ENCODE results near the gene BPIFA3. TPM values are rescaled to one million over a fixed set of nuclear protein-coding genes. Genes with fewer than 3 reads are reported as not detected.

Gene BPIFA3
- total RNA-seq, result not detected
- polyA plus RNA-seq, result not detected
- not detected for total RNA-seq

DNA sequence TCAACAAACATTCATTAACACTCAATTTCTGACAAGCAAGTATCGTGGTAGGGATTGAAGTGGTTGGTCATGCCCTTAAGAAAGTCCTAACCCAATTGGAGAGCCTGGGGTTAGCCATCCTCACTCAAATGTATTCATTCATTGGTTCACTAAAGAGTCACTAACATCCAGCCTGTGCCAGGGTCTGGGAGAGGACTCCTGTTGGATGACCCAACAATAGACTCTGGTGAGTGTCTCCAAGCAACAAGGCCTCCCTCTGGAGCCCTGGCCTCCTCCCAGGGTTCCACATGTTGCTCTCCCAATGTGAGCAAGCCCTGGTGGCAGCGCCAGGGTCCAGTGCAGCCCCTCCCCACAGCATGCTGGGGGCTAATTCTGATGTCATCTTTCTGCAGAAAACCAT, at the start of gene BPIFA3:
BPIFA3 (plus strand) TSS at position 301 of the 400 bp plus-strand sequence. CDS start 185 bp downstream, outside the sequence.
- ChIA-PET CTCF (no interaction called here), POLR2A (no interaction called here)
- no peaks in the 10 kb centered on the region for H3K9me3 ChIP-seq (ENCODE audit: control insufficient read depth in 2 of 3, low read length in 3 of 3)
- ATAC-seq (no peak), DNase-seq (no peak)
- Mint-ChIP-seq H3K27ac (no peak within 1 kb of the TSS), H3K9me3 (peaks cover 0 to under 1% (median 0%) of the 10 kb centered on the region in 11 donors), H3K27me3 (peaks cover 16 to 32% (median 23%) of the 10 kb centered on the region in 5 donors), H3K4me3 (no peak within 1 kb of the TSS), H3K4me1 (no peaks in the 10 kb centered on the region), H3K36me3 (no peaks in the 10 kb centered on the region)
- intact Hi-C loops (cut with micrococcal nuclease), result loop anchor here in 1 of 2 donors (10.0 kb wide), 1 partner anchor 312 kb away; no protein-coding TSS in a partner anchor
- H3K4me3 ChIP-seq (ENCODE audit: low read length), result no peak within 1 kb of the TSS
- H3K27ac ChIP-seq (ENCODE audit: low read depth, low read length), result no peak within 1 kb of the TSS
- no peaks in the 10 kb centered on the region for H3K36me3 ChIP-seq (ENCODE audit: control insufficient read depth in 2 of 3, insufficient read depth in 3 of 3, low read length in 3 of 3)
- no peaks in the 10 kb centered on the region for H3K27me3 ChIP-seq (ENCODE audit: control insufficient read depth in 2 of 2, insufficient read depth in 2 of 2, low read length in 2 of 2)
- no peaks in the 10 kb centered on the region for H3K4me1 ChIP-seq (ENCODE audit: control insufficient read depth in 2 of 2, insufficient read depth in 2 of 2, low read length in 2 of 2)

DNA sequence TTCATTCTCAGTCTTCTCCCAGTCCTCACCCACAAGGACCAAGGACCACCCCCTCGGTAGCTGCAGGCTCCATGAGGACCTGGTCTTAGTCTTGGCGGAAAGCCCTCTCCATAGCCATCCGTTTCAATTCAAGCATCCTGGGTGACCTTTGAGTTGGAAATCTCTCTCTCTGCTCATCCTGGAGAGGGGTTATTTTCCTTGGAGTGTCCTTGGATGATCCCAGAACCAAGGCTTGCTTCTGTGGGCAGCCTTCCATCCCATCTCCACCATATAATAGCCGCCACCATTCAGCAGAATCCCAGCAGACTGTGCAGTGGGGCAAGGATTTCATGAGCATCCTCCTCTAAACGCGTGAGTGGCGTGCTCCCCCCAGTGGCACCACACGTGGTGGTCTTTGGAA, 49.3 kb upstream of the BPIFA3 start, which contains the start of gene BPIFA2:
BPIFA2 (plus strand) TSS at position 301 of the 400 bp plus-strand sequence. CDS start 987 bp downstream, outside the sequence.
- no peak within 1 kb of the TSS for H3K4me3 Mint-ChIP-seq
- CTCF ChIA-PET, result no interaction called here

DNA sequence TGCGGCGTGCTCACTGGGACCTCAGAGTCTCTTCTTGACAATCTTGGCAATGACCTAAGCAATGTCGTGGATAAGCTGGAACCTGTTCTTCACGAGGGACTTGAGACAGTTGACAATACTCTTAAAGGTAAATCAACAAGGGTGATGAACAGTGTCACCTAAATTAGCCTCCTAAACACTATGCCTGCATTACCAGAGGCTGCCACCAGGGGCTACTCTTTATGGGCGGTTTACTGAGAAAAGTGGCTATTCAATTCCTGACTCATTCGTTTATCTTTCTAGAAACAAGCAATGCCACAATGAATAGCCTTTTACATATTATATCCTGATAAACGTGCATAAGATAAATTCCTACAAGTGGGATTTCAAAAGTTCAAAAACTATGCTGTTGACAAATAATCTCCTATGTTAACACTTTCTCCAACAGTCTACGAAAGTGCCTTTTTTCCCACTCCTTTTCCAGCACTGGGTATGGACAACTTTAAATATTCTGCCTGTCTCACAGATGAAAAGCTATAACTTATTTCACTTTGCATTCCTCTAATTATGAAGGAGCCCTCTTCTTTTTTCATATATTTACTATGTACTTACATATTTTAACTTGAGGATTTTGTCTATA, 47.9 kb upstream of the BPIFA3 start:
- POLR2A ChIA-PET, result no interaction called here
- H3K36me3 ChIP-seq (ENCODE audit: control insufficient read depth in 2 of 3, insufficient read depth in 3 of 3, low read length in 3 of 3), result no peaks in the 10 kb centered on the region
- no peaks in the 10 kb centered on the region for H3K9me3 ChIP-seq (ENCODE audit: control insufficient read depth in 2 of 3, low read length in 3 of 3)
- no peak overlapping the region for H3K4me3 ChIP-seq (ENCODE audit: low read length)
- H3K4me1 ChIP-seq (ENCODE audit: control insufficient read depth in 2 of 2, insufficient read depth in 2 of 2, low read length in 2 of 2), result no peaks in the 10 kb centered on the region
- Mint-ChIP-seq H3K4me3 (no peak overlapping the region), H3K27ac (no peak overlapping the region), H3K4me1 (no peaks in the 10 kb centered on the region), H3K36me3 (peaks cover 0 to 7% (median 0%) of the 10 kb centered on the region in 5 donors), H3K27me3 (peaks cover 0 to 11% (median 7%) of the 10 kb centered on the region in 5 donors), H3K9me3 (peaks cover 0 to 39% (median 15%) of the 10 kb centered on the region in 11 donors)
- no peak for ATAC-seq
- CTCF ChIA-PET, result no interaction called here
- DNase-seq, result no peak
- intact Hi-C loops (cut with micrococcal nuclease), result no loop called here
- no peak overlapping the region for H3K27ac ChIP-seq (ENCODE audit: low read depth, low read length)
- no peaks in the 10 kb centered on the region for H3K27me3 ChIP-seq (ENCODE audit: control insufficient read depth in 2 of 2, insufficient read depth in 2 of 2, low read length in 2 of 2)

More for the DNA sequence above, 49.3 kb upstream of the BPIFA3 start, which contains the start of gene BPIFA2:
- POLR2A ChIA-PET, result no interaction called here
- ATAC-seq (no peak), DNase-seq (no peak)
- H3K36me3 Mint-ChIP-seq, result peaks cover 0 to 7% (median 0%) of the 10 kb centered on the region in 5 donors
- no peaks in the 10 kb centered on the region for H3K9me3 ChIP-seq (ENCODE audit: control insufficient read depth in 2 of 3, low read length in 3 of 3)
- no peak within 1 kb of the TSS for H3K27ac Mint-ChIP-seq
- H3K4me1 Mint-ChIP-seq, result no peaks in the 10 kb centered on the region
- no peak within 1 kb of the TSS for H3K27ac ChIP-seq (ENCODE audit: low read depth, low read length)
- H3K27me3 Mint-ChIP-seq, result peaks cover 0 to 11% (median 9%) of the 10 kb centered on the region in 5 donors
- no peaks in the 10 kb centered on the region for H3K27me3 ChIP-seq (ENCODE audit: control insufficient read depth in 2 of 2, insufficient read depth in 2 of 2, low read length in 2 of 2)
- intact Hi-C loops (cut with micrococcal nuclease), result no loop called here
- H3K36me3 ChIP-seq (ENCODE audit: control insufficient read depth in 2 of 3, insufficient read depth in 3 of 3, low read length in 3 of 3), result no peaks in the 10 kb centered on the region
- peaks cover 0 to 39% (median 15%) of the 10 kb centered on the region in 11 donors for H3K9me3 Mint-ChIP-seq
- no peak within 1 kb of the TSS for H3K4me3 ChIP-seq (ENCODE audit: low read length)
- H3K4me1 ChIP-seq (ENCODE audit: control insufficient read depth in 2 of 2, insufficient read depth in 2 of 2, low read length in 2 of 2), result no peaks in the 10 kb centered on the region

DNA sequence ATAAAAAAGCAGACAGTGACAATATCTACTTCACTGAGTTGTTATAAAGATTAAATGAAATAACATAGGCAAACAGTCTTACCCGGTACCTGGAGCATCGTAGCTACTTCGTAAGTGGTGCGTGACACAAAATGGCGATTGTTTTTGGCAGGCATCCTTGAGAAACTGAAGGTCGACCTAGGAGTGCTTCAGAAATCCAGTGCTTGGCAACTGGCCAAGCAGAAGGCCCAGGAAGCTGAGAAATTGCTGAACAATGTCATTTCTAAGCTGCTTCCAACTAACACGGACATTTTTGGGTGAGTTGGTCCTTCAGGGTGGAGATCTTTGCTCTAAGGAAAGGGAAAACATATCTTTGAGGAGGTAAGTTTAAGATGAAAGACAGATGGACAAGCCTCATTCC, 44.4 kb upstream of the BPIFA3 start:
- H3K36me3 Mint-ChIP-seq, result peaks cover 0 to 7% (median 0%) of the 10 kb centered on the region in 5 donors
- Histone ChIP-seq H3K9me3 (ENCODE audit: control insufficient read depth in 2 of 3, low read length in 3 of 3) (no peaks in the 10 kb centered on the region), H3K36me3 (ENCODE audit: control insufficient read depth in 2 of 3, insufficient read depth in 3 of 3, low read length in 3 of 3) (no peaks in the 10 kb centered on the region), H3K4me1 (ENCODE audit: control insufficient read depth in 2 of 2, insufficient read depth in 2 of 2, low read length in 2 of 2) (no peaks in the 10 kb centered on the region), H3K27me3 (ENCODE audit: control insufficient read depth in 2 of 2, insufficient read depth in 2 of 2, low read length in 2 of 2) (no peaks in the 10 kb centered on the region), H3K4me3 (ENCODE audit: low read length) (no peak overlapping the region), H3K27ac (ENCODE audit: low read depth, low read length) (no peak overlapping the region)
- intact Hi-C loops (cut with micrococcal nuclease), result no loop called here
- ChIA-PET POLR2A (no interaction called here), CTCF (no interaction called here)
- ATAC-seq, result no peak
- peaks cover 0 to 11% (median 5%) of the 10 kb centered on the region in 5 donors for H3K27me3 Mint-ChIP-seq
- no peak for DNase-seq
- no peak overlapping the region for H3K4me3 Mint-ChIP-seq
- H3K4me1 Mint-ChIP-seq, result no peaks in the 10 kb centered on the region
- peaks cover 0 to 39% (median 15%) of the 10 kb centered on the region in 11 donors for H3K9me3 Mint-ChIP-seq
- H3K27ac Mint-ChIP-seq, result no peak overlapping the region

DNA sequence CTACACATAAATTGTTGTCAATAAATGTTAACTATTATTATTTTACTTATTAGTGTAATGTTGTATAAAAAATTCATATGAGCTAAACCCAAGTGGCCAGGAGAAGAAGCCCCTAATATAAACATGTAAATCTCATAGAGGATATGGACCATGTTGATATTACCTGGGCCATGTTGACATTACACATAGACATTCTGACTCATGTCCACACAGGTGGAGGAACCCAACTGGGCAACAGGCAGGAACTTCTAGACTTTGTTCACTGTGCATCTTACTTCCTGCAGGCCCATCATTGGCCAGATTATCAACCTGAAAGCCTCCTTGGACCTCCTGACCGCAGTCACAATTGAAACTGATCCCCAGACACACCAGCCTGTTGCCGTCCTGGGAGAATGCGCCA, 42.0 kb upstream of the BPIFA3 start:
- H3K27me3 ChIP-seq (ENCODE audit: control insufficient read depth in 2 of 2, insufficient read depth in 2 of 2, low read length in 2 of 2), result no peaks in the 10 kb centered on the region
- H3K9me3 Mint-ChIP-seq, result peaks cover 0 to 18% (median 3%) of the 10 kb centered on the region in 11 donors
- no peak overlapping the region for H3K27ac ChIP-seq (ENCODE audit: low read depth, low read length)
- POLR2A ChIA-PET, result no interaction called here
- H3K36me3 ChIP-seq (ENCODE audit: control insufficient read depth in 2 of 3, insufficient read depth in 3 of 3, low read length in 3 of 3), result no peaks in the 10 kb centered on the region
- no peaks in the 10 kb centered on the region for H3K4me1 ChIP-seq (ENCODE audit: control insufficient read depth in 2 of 2, insufficient read depth in 2 of 2, low read length in 2 of 2)
- CTCF ChIA-PET, result no interaction called here
- H3K36me3 Mint-ChIP-seq, result peaks cover 0 to 3% (median 0%) of the 10 kb centered on the region in 5 donors
- no peak overlapping the region for H3K4me3 ChIP-seq (ENCODE audit: low read length)
- H3K4me1 Mint-ChIP-seq, result no peaks in the 10 kb centered on the region
- no peak for ATAC-seq
- H3K9me3 ChIP-seq (ENCODE audit: control insufficient read depth in 2 of 3, low read length in 3 of 3), result no peaks in the 10 kb centered on the region
- intact Hi-C loops (cut with micrococcal nuclease), result no loop called here
- H3K4me3 Mint-ChIP-seq, result no peak overlapping the region
- no peak overlapping the region for H3K27ac Mint-ChIP-seq
- H3K27me3 Mint-ChIP-seq, result peaks cover 0 to 8% (median 4%) of the 10 kb centered on the region in 5 donors
- DNase-seq, result no peak

DNA sequence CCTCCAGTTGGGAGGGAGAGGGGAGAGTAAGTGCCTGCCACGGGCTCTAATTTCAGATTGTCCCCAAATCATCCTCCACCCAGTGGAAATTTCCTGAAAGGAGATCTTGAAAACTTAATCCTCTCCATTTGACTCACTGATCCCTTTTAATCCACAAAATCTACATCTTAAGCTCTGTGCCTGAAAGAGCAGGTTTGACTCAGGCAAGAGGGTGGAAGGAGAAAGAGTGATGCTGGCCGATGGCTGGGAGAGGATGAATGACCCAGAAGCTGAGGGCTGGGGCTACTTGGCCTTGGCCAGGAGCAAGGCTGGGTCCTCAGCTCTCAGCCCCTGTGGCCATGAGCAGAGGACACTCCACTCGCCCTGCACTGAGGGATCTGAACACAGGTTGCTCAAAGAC, 41.1 kb upstream of the BPIFA3 start:
- no peaks in the 10 kb centered on the region for H3K4me1 ChIP-seq (ENCODE audit: control insufficient read depth in 2 of 2, insufficient read depth in 2 of 2, low read length in 2 of 2)
- Mint-ChIP-seq H3K4me3 (no peak overlapping the region), H3K9me3 (peaks cover 0 to 8% (median 2%) of the 10 kb centered on the region in 11 donors), H3K36me3 (no peaks in the 10 kb centered on the region), H3K27me3 (peaks cover 0 to 6% (median 4%) of the 10 kb centered on the region in 5 donors), H3K4me1 (no peaks in the 10 kb centered on the region), H3K27ac (no peak overlapping the region)
- DNase-seq, result no peak
- H3K27ac ChIP-seq (ENCODE audit: low read depth, low read length), result no peak overlapping the region
- H3K36me3 ChIP-seq (ENCODE audit: control insufficient read depth in 2 of 3, insufficient read depth in 3 of 3, low read length in 3 of 3), result no peaks in the 10 kb centered on the region
- ATAC-seq, result no peak
- H3K9me3 ChIP-seq (ENCODE audit: control insufficient read depth in 2 of 3, low read length in 3 of 3), result no peaks in the 10 kb centered on the region
- no peaks in the 10 kb centered on the region for H3K27me3 ChIP-seq (ENCODE audit: control insufficient read depth in 2 of 2, insufficient read depth in 2 of 2, low read length in 2 of 2)
- intact Hi-C loops (cut with micrococcal nuclease), result no loop called here
- H3K4me3 ChIP-seq (ENCODE audit: low read length), result no peak overlapping the region
- POLR2A ChIA-PET, result no interaction called here
- CTCF ChIA-PET, result interaction anchor here (0.7 kb wide), 1 partner anchor 263 kb away, joined by 3 read pairs; no protein-coding TSS in a partner anchor

DNA sequence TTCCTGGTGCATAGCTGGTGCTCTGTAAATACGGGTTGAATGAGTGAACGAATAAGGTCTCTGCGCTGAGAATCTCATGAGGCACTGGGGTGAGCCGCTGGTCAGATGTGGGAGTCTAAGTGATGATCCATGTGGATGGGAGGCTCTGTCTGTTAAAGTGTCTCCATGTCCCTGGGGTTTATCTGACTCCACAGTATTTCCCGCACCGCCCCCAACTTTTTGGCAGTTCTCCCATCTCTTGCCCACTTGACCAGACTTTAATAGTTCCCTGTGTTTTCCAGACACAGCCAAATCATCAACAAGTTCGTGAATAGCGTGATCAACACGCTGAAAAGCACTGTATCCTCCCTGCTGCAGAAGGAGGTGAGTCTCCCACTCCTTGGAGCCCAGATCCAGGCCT, 39.3 kb upstream of the BPIFA3 start:
- intact Hi-C loops (cut with micrococcal nuclease), result no loop called here
- H3K4me1 ChIP-seq (ENCODE audit: control insufficient read depth in 2 of 2, insufficient read depth in 2 of 2, low read length in 2 of 2), result no peaks in the 10 kb centered on the region
- CTCF ChIA-PET, result no interaction called here
- Mint-ChIP-seq H3K9me3 (no peaks in the 10 kb centered on the region), H3K36me3 (no peaks in the 10 kb centered on the region), H3K4me3 (no peak overlapping the region), H3K27me3 (no peaks in the 10 kb centered on the region), H3K4me1 (no peaks in the 10 kb centered on the region), H3K27ac (no peak overlapping the region)
- H3K4me3 ChIP-seq (ENCODE audit: low read length), result no peak overlapping the region
- H3K36me3 ChIP-seq (ENCODE audit: control insufficient read depth in 2 of 3, insufficient read depth in 3 of 3, low read length in 3 of 3), result no peaks in the 10 kb centered on the region
- H3K27ac ChIP-seq (ENCODE audit: low read depth, low read length), result no peak overlapping the region
- ATAC-seq (no peak), DNase-seq (no peak)
- H3K27me3 ChIP-seq (ENCODE audit: control insufficient read depth in 2 of 2, insufficient read depth in 2 of 2, low read length in 2 of 2), result no peaks in the 10 kb centered on the region
- no peaks in the 10 kb centered on the region for H3K9me3 ChIP-seq (ENCODE audit: control insufficient read depth in 2 of 3, low read length in 3 of 3)
- POLR2A ChIA-PET, result no interaction called here
